Endothelial cell (in vitro differentiated cells): ENCODE results near the gene INSRR. TPM values are rescaled to one million over a fixed set of nuclear protein-coding genes. Genes with fewer than 3 reads are reported as not detected.
A peak's percentile ranks its signal among the peaks of the same experiment; 100 is the strongest.

ENCODE experiments used
- DNase-seq: peaks from one replicate; pipeline ENCODE4 v3.0.0; 2021; ENCODE audit warnings: low spot score
- H3K27ac Mint-ChIP-seq: one replicate; pipeline ENCODE4 v1.8.0; 2021; ENCODE audit warnings: mixed read lengths, inconsistent platforms; ENCODE audit not compliant: unreplicated experiment
- H3K27me3 Mint-ChIP-seq: one replicate; pipeline ENCODE4 v1.8.0; 2021; ENCODE audit warnings: mild to moderate bottlenecking, moderate library complexity, mixed read lengths, inconsistent platforms; ENCODE audit not compliant: unreplicated experiment
- H3K36me3 Mint-ChIP-seq: one replicate; pipeline ENCODE4 v1.8.0; 2021; ENCODE audit warnings: mild to moderate bottlenecking, low read depth, mixed read lengths, inconsistent platforms; ENCODE audit not compliant: unreplicated experiment
- H3K4me1 Mint-ChIP-seq: one replicate; pipeline ENCODE4 v1.8.0; 2021; ENCODE audit warnings: mild to moderate bottlenecking, mixed read lengths, inconsistent platforms; ENCODE audit not compliant: unreplicated experiment
- H3K4me3 Mint-ChIP-seq: one replicate; pipeline ENCODE4 v1.8.0; 2021; ENCODE audit warnings: mild to moderate bottlenecking, mixed read lengths, inconsistent platforms; ENCODE audit not compliant: unreplicated experiment
- H3K9me3 Mint-ChIP-seq: one replicate; pipeline ENCODE4 v1.8.0; 2021; ENCODE audit warnings: mixed read lengths, inconsistent platforms; ENCODE audit not compliant: unreplicated experiment
- CTCF ChIP-seq: fragments of 200-600 bp; sonication (generic); IDR thresholded peaks from one replicate; pipeline ENCODE4 v1.5.0; 2021; ENCODE audit warnings: antibody characterized with exemption; ENCODE audit not compliant: unreplicated experiment
- total RNA-seq: library from RNA; stranded (reverse); fragmentation: NEBNext Ultra II Directional; extraction: Animal tissue kit (Norgen Biotek cat#: 25700); gene quantifications from one replicate; pipeline ENCODE4 v1.2.1, GENCODE V29; 2021; ENCODE audit not compliant: unreplicated experiment

The INSRR gene
- total RNA-seq, 1 donor from 2014 or later, result not detected

DNA sequence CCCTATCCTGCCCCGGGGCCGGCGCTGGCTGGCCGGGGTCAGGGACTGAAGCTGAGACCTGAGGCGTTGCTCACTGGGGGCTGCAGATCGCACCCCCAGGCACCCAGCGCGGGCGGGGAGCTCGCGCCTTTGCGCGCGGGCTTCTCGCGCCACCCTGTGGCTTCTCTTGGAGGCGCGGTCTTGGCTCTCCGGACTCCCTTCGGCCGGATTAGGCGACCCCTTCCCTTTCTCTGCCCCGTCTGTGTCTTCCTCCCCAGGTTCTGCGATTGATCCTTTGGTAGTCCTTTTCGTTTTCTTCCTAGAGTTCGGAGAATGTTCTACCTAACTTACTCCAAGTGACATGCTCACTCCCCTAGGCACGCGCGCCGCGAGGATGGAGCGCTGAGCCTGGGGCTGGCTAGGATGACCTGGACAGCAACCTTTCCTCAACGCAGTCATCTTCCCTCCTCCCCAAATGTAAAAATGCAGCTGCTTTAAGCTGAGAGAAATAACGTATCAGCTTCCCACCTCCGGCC is 1.3 kb upstream of the INSRR start:
- H3K4me1 Mint-ChIP-seq, result peaks cover 27% of the 10 kb centered on the region
- TF ChIP-seq CTCF, result peak; percentile 69
- H3K27ac Mint-ChIP-seq, result no peak overlapping the region
- H3K4me3 Mint-ChIP-seq, result peak overlapping the region; percentile 56
- no peaks in the 10 kb centered on the region for H3K9me3 Mint-ChIP-seq
- H3K36me3 Mint-ChIP-seq, result peaks cover 10% of the 10 kb centered on the region
- peak; percentile 68 for DNase-seq
- H3K27me3 Mint-ChIP-seq, result peaks cover 37% of the 10 kb centered on the region

DNA sequence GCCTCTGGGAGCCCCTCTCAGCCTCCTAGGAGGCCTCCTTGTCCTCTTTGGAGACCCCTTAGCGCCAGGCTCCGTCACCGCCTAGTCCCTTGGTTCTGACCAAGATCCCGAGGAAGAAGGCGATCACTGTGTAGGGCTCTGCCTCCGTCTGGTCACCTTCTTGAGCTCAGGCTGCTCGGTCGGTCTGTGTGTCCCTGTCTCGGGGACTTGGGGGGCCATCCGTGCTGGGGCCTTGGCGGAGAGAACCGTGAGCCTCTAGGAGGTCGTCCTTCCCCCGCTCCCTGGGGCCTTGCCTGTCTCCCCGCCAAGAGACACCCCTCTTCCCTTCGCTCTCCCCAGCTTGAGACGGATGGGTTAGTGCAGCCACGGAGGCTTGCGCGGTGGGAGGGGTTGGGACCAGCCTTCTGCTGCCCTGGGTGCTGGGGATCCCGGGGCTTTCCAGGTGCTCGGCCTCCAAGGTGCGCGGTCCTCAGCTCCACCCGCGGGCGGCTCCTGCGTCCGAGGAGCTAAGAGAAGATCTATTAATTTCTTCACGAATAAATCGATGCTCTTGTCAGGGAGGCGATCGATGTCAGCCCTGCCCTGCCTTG is 701 bp upstream of the INSRR start:
- H3K9me3 Mint-ChIP-seq, result no peaks in the 10 kb centered on the region
- H3K27ac Mint-ChIP-seq, result no peak overlapping the region
- H3K36me3 Mint-ChIP-seq, result peaks cover 10% of the 10 kb centered on the region
- no peak for DNase-seq
- H3K27me3 Mint-ChIP-seq, result peaks cover 39% of the 10 kb centered on the region
- H3K4me3 Mint-ChIP-seq, result no peak overlapping the region
- H3K4me1 Mint-ChIP-seq, result peaks cover 27% of the 10 kb centered on the region
- TF ChIP-seq CTCF, result no peak

DNA sequence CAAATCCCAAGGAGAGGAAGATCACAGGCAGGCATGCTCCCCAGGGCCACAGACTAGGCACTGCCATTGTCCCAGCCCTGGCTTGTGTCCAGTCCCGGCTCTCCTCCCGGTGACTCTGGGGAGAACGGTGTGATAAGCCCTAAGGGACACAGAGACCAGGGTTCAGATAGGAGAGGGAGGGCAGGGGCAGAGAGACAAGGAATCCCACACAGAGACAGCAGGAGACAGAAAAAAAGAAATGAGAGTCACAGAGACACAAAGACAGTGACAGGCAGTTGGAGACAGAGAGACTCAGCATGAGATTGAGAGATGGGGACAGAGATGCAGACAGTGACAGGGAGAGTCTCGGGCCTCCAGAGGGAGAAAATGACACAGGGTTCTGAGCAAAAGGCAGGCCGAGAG is 361 bp downstream of the INSRR start:
- H3K9me3 Mint-ChIP-seq, result no peaks in the 10 kb centered on the region
- no peak for DNase-seq
- H3K27ac Mint-ChIP-seq, result no peak overlapping the region
- peak overlapping the region; percentile 57 for H3K4me3 Mint-ChIP-seq
- H3K27me3 Mint-ChIP-seq, result peaks cover 35% of the 10 kb centered on the region
- H3K4me1 Mint-ChIP-seq, result peaks cover 19% of the 10 kb centered on the region
- no peak for TF ChIP-seq CTCF
- peaks cover 6% of the 10 kb centered on the region for H3K36me3 Mint-ChIP-seq

- peaks cover 9% of the 10 kb centered on the region for H3K4me1 Mint-ChIP-seq
- H3K27ac Mint-ChIP-seq, result no peak overlapping the region
- no peak overlapping the region for H3K4me3 Mint-ChIP-seq
- H3K36me3 Mint-ChIP-seq, result no peaks in the 10 kb centered on the region
- no peak for DNase-seq
- no peak for TF ChIP-seq CTCF
- peaks cover 36% of the 10 kb centered on the region for H3K27me3 Mint-ChIP-seq
- no peaks in the 10 kb centered on the region for H3K9me3 Mint-ChIP-seq
These were observed 1.4 kb downstream of the INSRR start for GRCh38 chr1:156857532-156857931.

DNA sequence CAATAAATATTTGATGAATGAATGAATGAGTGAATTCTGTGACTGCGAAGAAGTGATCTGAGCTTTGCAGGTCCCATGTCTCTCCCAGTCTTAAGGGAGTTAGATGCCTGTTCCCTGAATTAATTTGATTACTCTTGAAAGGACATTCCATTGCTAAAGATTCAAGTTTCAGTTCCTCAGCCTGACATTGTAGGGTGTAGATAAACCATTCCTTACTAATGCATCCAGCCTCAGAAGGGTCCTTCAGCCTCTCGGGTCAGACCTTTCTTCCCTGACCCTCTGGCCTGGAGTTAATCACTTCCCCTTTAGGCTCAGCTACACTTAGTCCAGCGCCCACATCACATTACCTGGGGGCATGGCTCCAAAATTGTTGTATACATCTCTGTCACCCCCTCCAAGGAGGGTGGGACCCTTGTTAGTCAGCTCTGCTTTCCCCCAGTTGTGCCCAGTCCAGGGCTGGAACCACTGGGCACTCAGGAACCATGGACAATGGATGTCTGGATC is 2.6 kb downstream of the INSRR start:
- no peaks in the 10 kb centered on the region for H3K9me3 Mint-ChIP-seq
- no peak overlapping the region for H3K4me3 Mint-ChIP-seq
- no peak for TF ChIP-seq CTCF
- H3K4me1 Mint-ChIP-seq, result peaks cover 9% of the 10 kb centered on the region
- no peak for DNase-seq
- no peaks in the 10 kb centered on the region for H3K36me3 Mint-ChIP-seq
- no peak overlapping the region for H3K27ac Mint-ChIP-seq
- H3K27me3 Mint-ChIP-seq, result peaks cover 32% of the 10 kb centered on the region
